ENCODE data around the gene FRAT1.

- TF ChIP-seq POLR2AphosphoS5 (IDR thresholded peaks at IDR 0.05; ENCODE audit: low read length) (no peak), SRF (IDR thresholded peaks at IDR 0.05; ENCODE audit: low read depth in 2 of 2, low read length in 2 of 2) (no peak), MYB (IDR thresholded peaks at IDR 0.05; ENCODE audit: borderline replicate concordance, low read depth, low read length) (no peak), NR2C2 (IDR thresholded peaks at IDR 0.05; ENCODE audit: borderline replicate concordance, control insufficient read depth, insufficient read length, low read depth) (no peak), RAD21 (IDR thresholded peaks at IDR 0.05; ENCODE audit: insufficient read depth, low read depth, low read length) (no peak), EZH2 (IDR thresholded peaks at IDR 0.05; ENCODE audit: borderline replicate concordance, control insufficient read depth, low read depth, low read length) (no peak)
- TF ChIP-seq, protein P1, sequence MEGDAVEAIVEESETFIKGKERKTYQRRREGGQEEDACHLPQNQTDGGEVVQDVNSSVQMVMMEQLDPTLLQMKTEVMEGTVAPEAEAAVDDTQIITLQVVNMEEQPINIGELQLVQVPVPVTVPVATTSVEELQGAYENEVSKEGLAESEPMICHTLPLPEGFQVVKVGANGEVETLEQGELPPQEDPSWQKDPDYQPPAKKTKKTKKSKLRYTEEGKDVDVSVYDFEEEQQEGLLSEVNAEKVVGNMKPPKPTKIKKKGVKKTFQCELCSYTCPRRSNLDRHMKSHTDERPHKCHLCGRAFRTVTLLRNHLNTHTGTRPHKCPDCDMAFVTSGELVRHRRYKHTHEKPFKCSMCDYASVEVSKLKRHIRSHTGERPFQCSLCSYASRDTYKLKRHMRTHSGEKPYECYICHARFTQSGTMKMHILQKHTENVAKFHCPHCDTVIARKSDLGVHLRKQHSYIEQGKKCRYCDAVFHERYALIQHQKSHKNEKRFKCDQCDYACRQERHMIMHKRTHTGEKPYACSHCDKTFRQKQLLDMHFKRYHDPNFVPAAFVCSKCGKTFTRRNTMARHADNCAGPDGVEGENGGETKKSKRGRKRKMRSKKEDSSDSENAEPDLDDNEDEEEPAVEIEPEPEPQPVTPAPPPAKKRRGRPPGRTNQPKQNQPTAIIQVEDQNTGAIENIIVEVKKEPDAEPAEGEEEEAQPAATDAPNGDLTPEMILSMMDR (IDR thresholded peaks at IDR 0.05 in 2 of 3, conservative IDR thresholded peaks at IDR 0.05 in 1 of 3; ENCODE audit: control insufficient read depth in 2 of 3, extremely low read depth in 1 of 3, insufficient read depth in 1 of 3, low read depth in 3 of 3, low read length in 3 of 3), result no peak
- TF ChIP-seq, protein P2, sequence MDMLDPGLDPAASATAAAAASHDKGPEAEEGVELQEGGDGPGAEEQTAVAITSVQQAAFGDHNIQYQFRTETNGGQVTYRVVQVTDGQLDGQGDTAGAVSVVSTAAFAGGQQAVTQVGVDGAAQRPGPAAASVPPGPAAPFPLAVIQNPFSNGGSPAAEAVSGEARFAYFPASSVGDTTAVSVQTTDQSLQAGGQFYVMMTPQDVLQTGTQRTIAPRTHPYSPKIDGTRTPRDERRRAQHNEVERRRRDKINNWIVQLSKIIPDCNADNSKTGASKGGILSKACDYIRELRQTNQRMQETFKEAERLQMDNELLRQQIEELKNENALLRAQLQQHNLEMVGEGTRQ (IDR thresholded peaks at IDR 0.05; ENCODE audit: borderline replicate concordance, low read depth, low read length), result no peak
- TF ChIP-seq, protein P3, sequence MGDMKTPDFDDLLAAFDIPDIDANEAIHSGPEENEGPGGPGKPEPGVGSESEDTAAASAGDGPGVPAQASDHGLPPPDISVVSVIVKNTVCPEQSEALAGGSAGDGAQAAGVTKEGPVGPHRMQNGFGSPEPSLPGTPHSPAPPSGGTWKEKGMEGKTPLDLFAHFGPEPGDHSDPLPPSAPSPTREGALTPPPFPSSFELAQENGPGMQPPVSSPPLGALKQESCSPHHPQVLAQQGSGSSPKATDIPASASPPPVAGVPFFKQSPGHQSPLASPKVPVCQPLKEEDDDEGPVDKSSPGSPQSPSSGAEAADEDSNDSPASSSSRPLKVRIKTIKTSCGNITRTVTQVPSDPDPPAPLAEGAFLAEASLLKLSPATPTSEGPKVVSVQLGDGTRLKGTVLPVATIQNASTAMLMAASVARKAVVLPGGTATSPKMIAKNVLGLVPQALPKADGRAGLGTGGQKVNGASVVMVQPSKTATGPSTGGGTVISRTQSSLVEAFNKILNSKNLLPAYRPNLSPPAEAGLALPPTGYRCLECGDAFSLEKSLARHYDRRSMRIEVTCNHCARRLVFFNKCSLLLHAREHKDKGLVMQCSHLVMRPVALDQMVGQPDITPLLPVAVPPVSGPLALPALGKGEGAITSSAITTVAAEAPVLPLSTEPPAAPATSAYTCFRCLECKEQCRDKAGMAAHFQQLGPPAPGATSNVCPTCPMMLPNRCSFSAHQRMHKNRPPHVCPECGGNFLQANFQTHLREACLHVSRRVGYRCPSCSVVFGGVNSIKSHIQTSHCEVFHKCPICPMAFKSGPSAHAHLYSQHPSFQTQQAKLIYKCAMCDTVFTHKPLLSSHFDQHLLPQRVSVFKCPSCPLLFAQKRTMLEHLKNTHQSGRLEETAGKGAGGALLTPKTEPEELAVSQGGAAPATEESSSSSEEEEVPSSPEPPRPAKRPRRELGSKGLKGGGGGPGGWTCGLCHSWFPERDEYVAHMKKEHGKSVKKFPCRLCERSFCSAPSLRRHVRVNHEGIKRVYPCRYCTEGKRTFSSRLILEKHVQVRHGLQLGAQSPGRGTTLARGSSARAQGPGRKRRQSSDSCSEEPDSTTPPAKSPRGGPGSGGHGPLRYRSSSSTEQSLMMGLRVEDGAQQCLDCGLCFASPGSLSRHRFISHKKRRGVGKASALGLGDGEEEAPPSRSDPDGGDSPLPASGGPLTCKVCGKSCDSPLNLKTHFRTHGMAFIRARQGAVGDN (IDR thresholded peaks at IDR 0.05), result no peak
These were observed 11.6 kb upstream of the FRAT1 start for GRCh38 chr10:97307441-97307840.
